ENCODE results near the gene TNFRSF13B.

DNA sequence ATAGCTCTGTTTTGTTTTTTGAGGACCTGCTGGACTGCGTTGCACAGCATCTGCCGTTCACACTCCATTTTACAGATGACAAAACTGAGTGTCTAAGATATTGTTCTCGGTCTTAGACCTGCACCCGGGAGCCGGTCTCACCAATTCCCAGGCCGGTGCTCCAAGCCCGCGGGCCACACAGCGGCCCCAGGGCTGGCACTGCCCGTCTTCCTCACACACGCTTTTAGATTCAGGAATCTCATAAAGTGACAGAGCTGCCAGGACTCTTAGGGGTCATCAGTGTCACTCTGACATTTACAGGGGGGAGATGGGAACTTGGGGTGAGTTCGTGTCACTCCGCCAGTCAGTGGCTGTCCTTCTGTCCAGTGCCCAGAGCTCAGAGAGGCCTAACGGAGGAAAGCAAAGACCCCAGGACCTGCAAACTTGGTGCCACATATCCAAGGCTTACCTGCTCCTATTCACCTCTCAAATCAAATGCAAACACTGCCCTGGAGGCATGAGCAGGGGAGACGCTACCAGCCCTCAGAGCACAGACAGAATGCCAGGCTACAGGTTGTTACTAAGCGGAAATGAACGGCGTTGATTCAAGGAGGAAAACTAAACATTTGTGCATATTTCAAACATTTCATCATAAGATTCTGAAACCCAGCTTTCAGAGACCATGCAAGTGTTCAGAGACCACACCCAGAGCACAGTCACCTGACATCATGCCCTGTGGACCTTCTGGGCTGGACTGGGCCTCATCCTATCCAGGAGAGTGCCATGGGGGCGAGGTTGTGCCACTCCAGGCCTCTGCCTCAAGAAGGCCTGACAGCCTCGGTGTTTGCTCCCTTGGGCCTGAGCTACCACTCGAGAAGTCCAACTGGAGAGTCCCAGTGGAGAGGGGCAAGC is 29.5 kb downstream of the TNFRSF13B start:
- TF ChIP-seq, protein P1, sequence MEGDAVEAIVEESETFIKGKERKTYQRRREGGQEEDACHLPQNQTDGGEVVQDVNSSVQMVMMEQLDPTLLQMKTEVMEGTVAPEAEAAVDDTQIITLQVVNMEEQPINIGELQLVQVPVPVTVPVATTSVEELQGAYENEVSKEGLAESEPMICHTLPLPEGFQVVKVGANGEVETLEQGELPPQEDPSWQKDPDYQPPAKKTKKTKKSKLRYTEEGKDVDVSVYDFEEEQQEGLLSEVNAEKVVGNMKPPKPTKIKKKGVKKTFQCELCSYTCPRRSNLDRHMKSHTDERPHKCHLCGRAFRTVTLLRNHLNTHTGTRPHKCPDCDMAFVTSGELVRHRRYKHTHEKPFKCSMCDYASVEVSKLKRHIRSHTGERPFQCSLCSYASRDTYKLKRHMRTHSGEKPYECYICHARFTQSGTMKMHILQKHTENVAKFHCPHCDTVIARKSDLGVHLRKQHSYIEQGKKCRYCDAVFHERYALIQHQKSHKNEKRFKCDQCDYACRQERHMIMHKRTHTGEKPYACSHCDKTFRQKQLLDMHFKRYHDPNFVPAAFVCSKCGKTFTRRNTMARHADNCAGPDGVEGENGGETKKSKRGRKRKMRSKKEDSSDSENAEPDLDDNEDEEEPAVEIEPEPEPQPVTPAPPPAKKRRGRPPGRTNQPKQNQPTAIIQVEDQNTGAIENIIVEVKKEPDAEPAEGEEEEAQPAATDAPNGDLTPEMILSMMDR (IDR thresholded peaks at IDR 0.05): no peak
- TF ChIP-seq POLR2AphosphoS5 (IDR thresholded peaks at IDR 0.05; ENCODE audit: low read depth, low read length) (no peak), REST (IDR thresholded peaks at IDR 0.05; ENCODE audit: insufficient read depth in 1 of 2, low read depth in 2 of 2, low read length in 1 of 2) (no peak), SIN3A (IDR thresholded peaks at IDR 0.05; ENCODE audit: borderline replicate concordance, insufficient read depth, low read depth, low read length) (no peak), TCF7L2 (IDR thresholded peaks at IDR 0.05; ENCODE audit: low read depth, low read length) (no peak)
